ENCODE results near the gene LAMA2.
"Not testable (repeated sequence)": the region's sequence is repeated elsewhere in the genome, so short reads cannot be mapped to it uniquely, and the experiment has no call there.

The LAMA2 gene

DNA sequence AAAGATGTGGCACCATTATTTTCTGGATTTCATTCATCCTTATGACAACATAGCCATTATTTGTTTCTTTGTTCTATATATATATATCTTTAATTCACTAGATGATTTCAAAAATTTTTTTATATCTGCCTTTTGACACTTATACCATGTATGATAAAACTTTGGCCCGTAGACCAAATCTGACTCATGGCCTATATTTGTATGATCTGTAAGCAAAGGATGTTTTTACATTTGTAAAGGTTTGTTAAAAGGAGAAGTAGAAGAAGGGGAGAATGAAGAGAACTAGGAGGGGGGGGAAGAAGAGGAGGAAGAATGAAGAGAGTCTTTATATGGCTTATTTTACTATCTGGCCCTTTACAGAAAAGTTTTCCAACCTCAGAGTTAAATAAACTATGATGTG is 279.7 kb downstream of the LAMA2 start:
- POLR2A ChIA-PET, result no interaction called here
- no peak for TF ChIP-seq LEF1 (IDR thresholded peaks at IDR 0.05; ENCODE audit: borderline replicate concordance)
- no peak for TF ChIP-seq SP1 (IDR thresholded peaks at IDR 0.05)
- no peak for TF ChIP-seq HDGF (IDR thresholded peaks at IDR 0.05; ENCODE audit: borderline replicate concordance)
- TF ChIP-seq ZNF384 (IDR thresholded peaks at IDR 0.05), result no peak
- TF ChIP-seq ARNT (IDR thresholded peaks at IDR 0.05), result no peak
- no peak for TF ChIP-seq SUZ12 (IDR thresholded peaks at IDR 0.05)
- TF ChIP-seq, protein P1, sequence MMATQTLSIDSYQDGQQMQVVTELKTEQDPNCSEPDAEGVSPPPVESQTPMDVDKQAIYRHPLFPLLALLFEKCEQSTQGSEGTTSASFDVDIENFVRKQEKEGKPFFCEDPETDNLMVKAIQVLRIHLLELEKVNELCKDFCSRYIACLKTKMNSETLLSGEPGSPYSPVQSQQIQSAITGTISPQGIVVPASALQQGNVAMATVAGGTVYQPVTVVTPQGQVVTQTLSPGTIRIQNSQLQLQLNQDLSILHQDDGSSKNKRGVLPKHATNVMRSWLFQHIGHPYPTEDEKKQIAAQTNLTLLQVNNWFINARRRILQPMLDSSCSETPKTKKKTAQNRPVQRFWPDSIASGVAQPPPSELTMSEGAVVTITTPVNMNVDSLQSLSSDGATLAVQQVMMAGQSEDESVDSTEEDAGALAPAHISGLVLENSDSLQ (IDR thresholded peaks at IDR 0.05), result no peak
- no peak for TF ChIP-seq NFRKB (IDR thresholded peaks at IDR 0.05)
- no peak for TF ChIP-seq TARDBP (IDR thresholded peaks at IDR 0.05)
- TF ChIP-seq FOXM1 (IDR thresholded peaks at IDR 0.05; ENCODE audit: borderline replicate concordance), result no peak
- TF ChIP-seq ELF4 (IDR thresholded peaks at IDR 0.05), result no peak
- no peak for DNase-seq (ENCODE audit: extremely low spot score)
- CTCF ChIA-PET, result interaction anchor here (1.1 kb wide), 1 partner anchor 15 kb away, joined by 5 read pairs; no protein-coding TSS in a partner anchor

DNA sequence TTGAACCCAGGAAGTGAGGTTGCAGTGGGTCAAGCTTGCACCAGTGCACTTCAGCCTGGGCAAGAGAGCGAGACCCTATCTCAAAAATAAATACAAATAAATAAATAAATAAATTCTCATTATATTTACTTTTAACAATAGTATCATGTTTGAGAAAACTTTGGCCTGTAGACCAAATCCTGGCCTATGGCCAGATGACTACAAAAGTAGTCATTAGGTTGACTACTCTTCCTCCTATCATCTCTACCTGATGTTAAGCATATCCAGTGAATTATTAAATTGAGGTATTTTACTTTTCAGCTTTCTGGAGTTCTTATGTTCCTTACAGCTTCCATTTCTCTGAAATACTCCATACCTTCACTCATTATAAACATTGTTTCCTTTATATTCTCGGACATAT is 280.6 kb downstream of the LAMA2 start:
- no peak for DNase-seq (ENCODE audit: extremely low spot score)
- TF ChIP-seq SP1 (IDR thresholded peaks at IDR 0.05) (no peak), ARNT (IDR thresholded peaks at IDR 0.05) (no peak), NFRKB (IDR thresholded peaks at IDR 0.05) (no peak), ZNF384 (IDR thresholded peaks at IDR 0.05) (no peak), L3MBTL2 (conservative IDR thresholded peaks at IDR 0.05) (no peak), SUZ12 (IDR thresholded peaks at IDR 0.05) (no peak), CTBP1 (IDR thresholded peaks at IDR 0.05; ENCODE audit: borderline replicate concordance) (no peak)
- ChIA-PET CTCF (no interaction called here), POLR2A (no interaction called here)

DNA sequence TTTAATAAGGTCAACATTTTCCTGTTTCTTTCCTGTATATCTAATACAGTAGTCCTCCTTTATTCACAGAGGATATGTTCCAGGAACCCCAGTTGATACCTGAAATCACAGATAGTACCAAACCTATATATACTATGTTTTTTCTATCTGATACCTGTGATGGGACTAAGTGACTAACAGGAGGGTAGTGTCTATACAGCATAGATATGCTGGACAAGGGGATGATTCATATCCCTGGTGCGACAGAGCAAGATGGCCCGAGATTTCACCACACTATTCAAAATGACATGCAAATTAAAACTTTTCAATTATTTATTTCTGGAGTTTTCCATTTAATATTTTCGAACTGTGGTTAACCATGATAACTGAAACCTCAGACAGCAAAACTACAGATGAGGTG is 281.1 kb downstream of the LAMA2 start:
- no peak for DNase-seq (ENCODE audit: extremely low spot score)
- CTCF ChIA-PET, result no interaction called here
- POLR2A ChIA-PET, result no interaction called here
- TF ChIP-seq FOXM1 (IDR thresholded peaks at IDR 0.05; ENCODE audit: borderline replicate concordance), result no peak
- TF ChIP-seq BHLHE40 (IDR thresholded peaks at IDR 0.05; ENCODE audit: borderline replicate concordance), result no peak

DNA sequence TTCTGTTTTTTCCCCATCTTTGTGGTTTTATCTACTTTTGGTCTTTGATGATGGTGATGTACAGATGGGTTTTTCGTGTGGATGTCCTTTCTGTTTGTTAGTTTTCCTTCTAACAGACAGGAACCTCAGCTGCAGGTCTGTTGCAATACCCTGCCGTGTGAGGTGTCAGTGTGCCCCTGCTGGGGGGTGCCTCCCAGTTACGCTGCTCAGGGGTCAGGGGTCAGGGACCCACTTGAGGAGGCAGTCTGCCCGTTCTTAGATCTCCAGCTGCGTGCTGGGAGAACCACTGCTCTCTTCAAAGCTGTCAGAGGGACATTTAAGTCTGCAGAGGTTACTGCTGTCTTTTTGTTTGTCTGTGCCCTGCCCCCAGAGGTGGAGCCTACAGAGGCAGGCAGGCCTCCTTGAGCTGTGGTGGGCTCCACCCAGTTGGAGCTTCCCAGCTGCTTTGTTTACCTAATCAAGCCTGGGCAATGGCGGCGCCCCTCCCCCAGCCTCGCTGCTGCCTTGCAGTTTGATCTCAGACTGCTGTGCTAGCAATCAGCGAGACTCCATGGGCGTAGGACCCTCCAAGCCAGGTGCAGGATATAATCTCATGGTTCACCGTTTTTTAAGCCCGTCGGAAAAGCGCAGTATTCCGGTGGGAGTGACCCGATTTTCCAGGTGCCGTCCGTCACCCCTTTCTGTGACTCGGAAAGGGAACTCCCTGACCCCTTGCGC is 289.5 kb downstream of the LAMA2 start:
- POLR2A ChIA-PET; DNase-seq (ENCODE audit: extremely low spot score); CTCF ChIA-PET: not testable (repeated sequence)

DNA sequence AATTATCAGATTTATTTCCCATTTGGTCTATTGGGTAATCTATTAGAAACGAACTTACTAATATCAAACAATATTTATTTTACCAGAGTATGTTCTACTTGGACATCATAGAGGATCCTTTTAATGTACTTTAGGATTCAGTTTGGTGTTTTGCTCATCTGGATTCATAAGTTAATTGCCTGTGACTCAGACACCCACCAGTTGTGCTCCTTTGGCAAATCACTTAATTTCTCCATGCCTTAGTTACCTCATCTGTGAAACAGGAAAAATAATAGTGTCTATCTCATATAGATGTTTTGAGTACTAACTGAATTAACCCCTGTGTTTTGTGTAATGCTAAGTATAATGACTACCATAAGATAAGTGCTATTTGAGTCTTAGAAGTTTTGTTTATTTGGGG is 292.1 kb downstream of the LAMA2 start:
- ChIA-PET CTCF (no interaction called here), POLR2A (no interaction called here)
- TF ChIP-seq BHLHE40 (IDR thresholded peaks at IDR 0.05; ENCODE audit: borderline replicate concordance) (no peak), NFRKB (IDR thresholded peaks at IDR 0.05) (no peak), LEF1 (IDR thresholded peaks at IDR 0.05; ENCODE audit: borderline replicate concordance) (no peak), HDGF (IDR thresholded peaks at IDR 0.05; ENCODE audit: borderline replicate concordance) (no peak), FOXM1 (IDR thresholded peaks at IDR 0.05; ENCODE audit: borderline replicate concordance) (no peak), TARDBP (IDR thresholded peaks at IDR 0.05) (no peak), ZNF384 (IDR thresholded peaks at IDR 0.05) (no peak), SP1 (IDR thresholded peaks at IDR 0.05) (no peak), ARNT (IDR thresholded peaks at IDR 0.05) (no peak)
- DNase-seq (ENCODE audit: extremely low spot score), result no peak

DNA sequence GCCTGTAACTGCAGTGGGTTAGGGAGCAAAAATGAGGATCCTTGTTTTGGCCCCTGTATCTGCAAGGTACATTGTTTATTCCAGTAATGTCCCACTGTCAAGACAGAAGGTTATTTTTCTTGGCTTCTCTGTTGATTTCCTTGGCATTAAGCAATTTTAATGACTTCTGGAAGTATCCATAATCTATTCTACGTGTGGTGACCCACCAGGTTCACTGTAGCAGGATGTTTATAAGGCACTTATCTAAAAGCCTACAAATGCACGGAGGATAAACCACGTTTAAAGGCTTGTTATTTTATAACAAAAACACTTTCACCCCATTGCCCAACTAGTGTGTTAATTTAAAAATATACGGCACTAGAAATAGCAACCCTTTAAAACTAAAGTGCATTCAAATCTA is 294.9 kb downstream of the LAMA2 start:
- POLR2A ChIA-PET, result no interaction called here

DNA sequence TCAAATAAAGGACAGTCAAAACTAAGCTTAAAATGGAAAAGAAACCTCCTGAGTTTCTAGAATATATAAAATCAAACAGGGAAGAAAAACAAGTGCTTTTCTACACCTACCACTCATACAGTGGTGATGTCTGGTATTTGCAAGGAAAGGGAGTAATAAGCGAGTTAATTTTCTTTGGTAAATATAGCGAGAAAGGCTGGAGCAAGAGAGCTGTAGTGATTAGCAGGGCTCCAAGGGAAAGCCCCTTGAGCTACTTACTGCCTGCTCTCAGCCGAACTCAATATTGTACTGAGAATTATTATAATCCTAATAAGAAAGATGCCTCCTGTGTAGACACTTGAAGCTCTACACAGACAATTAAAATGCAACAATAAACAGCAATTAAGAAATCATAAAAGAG is 296.3 kb downstream of the LAMA2 start:
- ChIA-PET CTCF (interaction anchor here (0.5 kb wide), 1 partner anchor 409 kb away, joined by 3 read pairs; no protein-coding TSS in a partner anchor), POLR2A (no interaction called here)
- DNase-seq (ENCODE audit: extremely low spot score), result no peak
- no peak for TF ChIP-seq ARNT (IDR thresholded peaks at IDR 0.05)
- no peak for TF ChIP-seq SP1 (IDR thresholded peaks at IDR 0.05)

More for the DNA sequence above, 294.9 kb downstream of the LAMA2 start:
- CTCF ChIA-PET, result interaction anchor here (0.9 kb wide), 1 partner anchor 15 kb away, joined by 5 read pairs; no protein-coding TSS in a partner anchor
- no peak for DNase-seq (ENCODE audit: extremely low spot score)
- TF ChIP-seq FOXK2 (IDR thresholded peaks at IDR 0.05) (no peak), NFRKB (IDR thresholded peaks at IDR 0.05) (no peak), ELF4 (IDR thresholded peaks at IDR 0.05) (no peak), CTBP1 (IDR thresholded peaks at IDR 0.05; ENCODE audit: borderline replicate concordance) (no peak), ZNF384 (IDR thresholded peaks at IDR 0.05) (no peak), FOXA1 (IDR thresholded peaks at IDR 0.05) (no peak), BHLHE40 (IDR thresholded peaks at IDR 0.05; ENCODE audit: borderline replicate concordance) (no peak), ARNT (IDR thresholded peaks at IDR 0.05) (no peak), SUZ12 (IDR thresholded peaks at IDR 0.05) (no peak), FOXM1 (IDR thresholded peaks at IDR 0.05; ENCODE audit: borderline replicate concordance) (no peak), SP1 (IDR thresholded peaks at IDR 0.05) (no peak), LEF1 (IDR thresholded peaks at IDR 0.05; ENCODE audit: borderline replicate concordance) (no peak)

DNA sequence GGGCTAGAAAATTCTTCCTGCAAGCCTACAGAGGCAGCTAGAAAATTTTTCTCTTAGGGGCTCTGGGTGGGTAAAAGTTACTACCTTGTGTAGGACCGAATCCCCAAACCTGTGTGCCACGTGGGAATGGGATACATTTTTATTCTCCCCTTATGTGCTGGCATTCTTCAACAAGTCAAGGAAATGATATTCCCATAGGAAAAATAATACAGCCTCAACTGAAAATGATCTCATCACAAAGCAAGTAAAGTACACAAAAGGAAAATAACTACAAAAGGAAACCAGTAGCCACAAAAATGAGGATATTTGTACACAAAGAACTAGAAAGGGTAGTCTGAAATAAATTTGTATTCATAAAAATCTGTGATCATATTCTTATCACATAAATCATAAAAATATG is 298.1 kb downstream of the LAMA2 start:
- TF ChIP-seq ARNT (IDR thresholded peaks at IDR 0.05) (no peak), CTBP1 (IDR thresholded peaks at IDR 0.05; ENCODE audit: borderline replicate concordance) (no peak), FOXM1 (IDR thresholded peaks at IDR 0.05; ENCODE audit: borderline replicate concordance) (no peak), ELF4 (IDR thresholded peaks at IDR 0.05) (no peak), BHLHE40 (IDR thresholded peaks at IDR 0.05; ENCODE audit: borderline replicate concordance) (no peak)
- ChIA-PET POLR2A (no interaction called here), CTCF (no interaction called here)
- DNase-seq (ENCODE audit: extremely low spot score), result no peak
